WTC11 (cell line): ENCODE results near the gene SNRPE.

Experiments used
- ATF3 ChIP-seq: sonication (generic); formaldehyde crosslinking; conservative IDR thresholded peaks from 2 replicates; pipeline ENCODE4 v1.8.1; 2022; ENCODE audit warnings: mild to moderate bottlenecking, missing genetic modification reagents
- KAT7 ChIP-seq: sonication (generic); formaldehyde crosslinking; IDR thresholded peaks from 2 replicates; pipeline ENCODE4 v1.8.1; 2023; ENCODE audit warnings: missing genetic modification reagents, mild to moderate bottlenecking, borderline replicate concordance
- NR2C2 ChIP-seq: sonication (generic); formaldehyde crosslinking; IDR thresholded peaks from 2 replicates; pipeline ENCODE4 v1.8.0; 2022; ENCODE audit warnings: mild to moderate bottlenecking, missing genetic modification reagents
- TF ChIP-seq, protein P1 (sequence below): fragments of 200-600 bp; IDR thresholded peaks from 2 replicates; pipeline ENCODE4 v1.8.0; 2022; ENCODE audit warnings: antibody characterized with exemption
- TF ChIP-seq, protein P2 (sequence below): sonication (generic); formaldehyde crosslinking; IDR thresholded peaks from 2 replicates; pipeline ENCODE4 v1.8.1; 2022; ENCODE audit warnings: missing genetic modification reagents, borderline replicate concordance

- TF ChIP-seq KAT7 = no peak
- TF ChIP-seq ATF3 (CRISPR knock-in tag) = no peak
- TF ChIP-seq, protein P1, sequence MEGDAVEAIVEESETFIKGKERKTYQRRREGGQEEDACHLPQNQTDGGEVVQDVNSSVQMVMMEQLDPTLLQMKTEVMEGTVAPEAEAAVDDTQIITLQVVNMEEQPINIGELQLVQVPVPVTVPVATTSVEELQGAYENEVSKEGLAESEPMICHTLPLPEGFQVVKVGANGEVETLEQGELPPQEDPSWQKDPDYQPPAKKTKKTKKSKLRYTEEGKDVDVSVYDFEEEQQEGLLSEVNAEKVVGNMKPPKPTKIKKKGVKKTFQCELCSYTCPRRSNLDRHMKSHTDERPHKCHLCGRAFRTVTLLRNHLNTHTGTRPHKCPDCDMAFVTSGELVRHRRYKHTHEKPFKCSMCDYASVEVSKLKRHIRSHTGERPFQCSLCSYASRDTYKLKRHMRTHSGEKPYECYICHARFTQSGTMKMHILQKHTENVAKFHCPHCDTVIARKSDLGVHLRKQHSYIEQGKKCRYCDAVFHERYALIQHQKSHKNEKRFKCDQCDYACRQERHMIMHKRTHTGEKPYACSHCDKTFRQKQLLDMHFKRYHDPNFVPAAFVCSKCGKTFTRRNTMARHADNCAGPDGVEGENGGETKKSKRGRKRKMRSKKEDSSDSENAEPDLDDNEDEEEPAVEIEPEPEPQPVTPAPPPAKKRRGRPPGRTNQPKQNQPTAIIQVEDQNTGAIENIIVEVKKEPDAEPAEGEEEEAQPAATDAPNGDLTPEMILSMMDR = no peak
- TF ChIP-seq NR2C2 = no peak
- TF ChIP-seq, protein P2, sequence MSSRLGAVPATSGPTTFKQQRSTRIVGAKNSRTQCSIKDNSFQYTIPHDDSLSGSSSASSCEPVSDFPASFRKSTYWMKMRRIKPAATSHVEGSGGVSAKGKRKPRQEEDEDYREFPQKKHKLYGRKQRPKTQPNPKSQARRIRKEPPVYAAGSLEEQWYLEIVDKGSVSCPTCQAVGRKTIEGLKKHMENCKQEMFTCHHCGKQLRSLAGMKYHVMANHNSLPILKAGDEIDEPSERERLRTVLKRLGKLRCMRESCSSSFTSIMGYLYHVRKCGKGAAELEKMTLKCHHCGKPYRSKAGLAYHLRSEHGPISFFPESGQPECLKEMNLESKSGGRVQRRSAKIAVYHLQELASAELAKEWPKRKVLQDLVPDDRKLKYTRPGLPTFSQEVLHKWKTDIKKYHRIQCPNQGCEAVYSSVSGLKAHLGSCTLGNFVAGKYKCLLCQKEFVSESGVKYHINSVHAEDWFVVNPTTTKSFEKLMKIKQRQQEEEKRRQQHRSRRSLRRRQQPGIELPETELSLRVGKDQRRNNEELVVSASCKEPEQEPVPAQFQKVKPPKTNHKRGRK = no peak
These were observed 888 bp upstream of the SNRPE start for GRCh38 chr1:203860396-203861025.
